ENCODE data around the gene FMR1.

The FMR1 gene

DNA sequence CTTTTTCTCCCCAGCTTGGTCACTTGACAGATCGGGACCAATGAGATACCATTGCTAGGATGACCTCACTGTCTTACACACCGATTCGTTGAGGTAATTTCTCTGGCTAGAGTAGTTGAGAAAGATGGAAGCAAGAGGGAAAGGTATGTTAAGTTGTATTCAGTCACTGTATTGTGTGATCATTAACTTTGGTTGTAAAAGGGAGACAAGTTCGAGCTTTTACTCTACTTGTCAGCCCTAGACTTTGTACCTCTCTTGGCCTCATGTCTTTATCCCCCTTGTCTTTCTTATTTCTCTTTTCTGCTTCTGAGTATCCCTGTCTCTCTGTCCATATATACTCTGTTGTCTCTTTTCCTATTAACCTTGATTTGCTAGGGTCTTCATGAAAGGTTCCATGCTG, 15.5 kb downstream of the FMR1 start:
- DNase-seq (ENCODE audit: extremely low read depth, low read depth): no peak
- no peak overlapping the region for H3K4me3 ChIP-seq (replicated peaks; ENCODE audit: low read depth, low read length)
- TF ChIP-seq, protein P1, sequence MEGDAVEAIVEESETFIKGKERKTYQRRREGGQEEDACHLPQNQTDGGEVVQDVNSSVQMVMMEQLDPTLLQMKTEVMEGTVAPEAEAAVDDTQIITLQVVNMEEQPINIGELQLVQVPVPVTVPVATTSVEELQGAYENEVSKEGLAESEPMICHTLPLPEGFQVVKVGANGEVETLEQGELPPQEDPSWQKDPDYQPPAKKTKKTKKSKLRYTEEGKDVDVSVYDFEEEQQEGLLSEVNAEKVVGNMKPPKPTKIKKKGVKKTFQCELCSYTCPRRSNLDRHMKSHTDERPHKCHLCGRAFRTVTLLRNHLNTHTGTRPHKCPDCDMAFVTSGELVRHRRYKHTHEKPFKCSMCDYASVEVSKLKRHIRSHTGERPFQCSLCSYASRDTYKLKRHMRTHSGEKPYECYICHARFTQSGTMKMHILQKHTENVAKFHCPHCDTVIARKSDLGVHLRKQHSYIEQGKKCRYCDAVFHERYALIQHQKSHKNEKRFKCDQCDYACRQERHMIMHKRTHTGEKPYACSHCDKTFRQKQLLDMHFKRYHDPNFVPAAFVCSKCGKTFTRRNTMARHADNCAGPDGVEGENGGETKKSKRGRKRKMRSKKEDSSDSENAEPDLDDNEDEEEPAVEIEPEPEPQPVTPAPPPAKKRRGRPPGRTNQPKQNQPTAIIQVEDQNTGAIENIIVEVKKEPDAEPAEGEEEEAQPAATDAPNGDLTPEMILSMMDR (IDR thresholded peaks at IDR 0.05; ENCODE audit: low read depth, low read length, missing control alignments): no peak

DNA sequence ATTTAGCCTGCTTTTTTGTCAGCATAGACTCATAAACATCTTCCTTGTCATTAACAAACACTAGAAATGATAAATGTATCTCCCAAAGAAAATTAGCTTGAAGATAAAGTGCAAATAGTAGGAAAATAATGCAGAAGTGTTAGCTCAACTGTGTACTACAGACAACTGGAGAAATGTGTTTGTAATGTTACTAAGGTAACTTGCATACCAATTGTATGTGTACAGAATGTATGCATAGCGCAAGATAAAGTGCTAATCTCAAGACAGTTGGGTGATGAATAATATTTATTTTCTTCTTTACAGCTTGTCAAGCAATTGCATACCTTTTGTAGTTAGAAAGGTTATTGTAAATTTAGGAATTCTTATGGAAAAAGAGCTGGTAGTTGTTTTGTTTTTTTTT, 22.1 kb downstream of the FMR1 start:
- H3K4me3 ChIP-seq (replicated peaks; ENCODE audit: low read depth, low read length): no peak overlapping the region
- DNase-seq (ENCODE audit: extremely low read depth, low read depth): no peak
- TF ChIP-seq, protein P1 (IDR thresholded peaks at IDR 0.05; ENCODE audit: low read depth, low read length, missing control alignments): no peak

DNA sequence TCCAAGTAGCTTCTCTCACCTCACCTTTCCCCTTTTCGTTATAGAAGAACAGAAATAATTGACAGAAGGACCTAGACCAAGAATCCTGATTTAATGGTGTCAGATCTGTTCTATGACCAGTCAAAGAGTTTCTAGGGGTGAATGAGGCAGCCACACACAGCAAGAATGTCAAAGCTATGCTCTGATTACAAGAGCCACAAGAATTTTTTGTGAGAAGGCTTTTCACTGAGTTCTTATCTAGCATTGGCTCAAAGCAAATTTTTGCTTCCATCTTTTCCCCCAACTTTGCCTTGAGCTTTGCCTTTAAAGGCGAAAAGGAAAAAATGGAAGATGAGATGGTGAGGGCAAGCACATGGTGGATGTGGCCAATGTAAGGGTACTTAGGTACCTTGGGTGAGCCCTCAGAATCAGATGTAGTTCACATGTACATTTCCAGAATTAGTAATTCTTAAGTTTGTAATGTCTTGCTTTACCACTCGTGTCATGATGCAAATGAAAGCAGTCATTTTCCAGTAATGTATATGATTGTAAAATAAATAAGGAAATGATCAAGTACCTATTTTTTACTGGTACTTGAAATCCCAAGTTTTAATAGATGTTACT, 23.5 kb downstream of the FMR1 start:
- no peak overlapping the region for H3K4me3 ChIP-seq (replicated peaks; ENCODE audit: low read depth, low read length)
- DNase-seq (ENCODE audit: extremely low read depth, low read depth): no peak
- TF ChIP-seq, protein P1 (IDR thresholded peaks at IDR 0.05; ENCODE audit: low read depth, low read length, missing control alignments): no peak

DNA sequence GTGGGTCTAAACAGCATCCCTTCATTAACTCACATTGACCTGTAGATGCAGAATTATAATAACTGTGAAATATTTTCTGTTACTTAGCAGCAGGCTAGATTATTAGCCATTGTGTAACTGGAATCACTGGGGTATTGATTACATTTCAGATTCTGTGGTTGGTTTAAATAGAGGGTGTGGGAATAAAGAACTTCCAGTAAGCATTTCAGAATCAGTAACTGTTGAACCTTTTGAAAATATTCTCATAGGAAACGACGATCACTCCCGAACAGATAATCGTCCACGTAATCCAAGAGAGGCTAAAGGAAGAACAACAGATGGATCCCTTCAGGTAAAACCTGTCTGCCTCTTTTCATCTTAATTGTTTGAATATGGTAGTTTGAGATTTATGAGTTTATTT, 33.6 kb downstream of the FMR1 start:
- H3K4me3 ChIP-seq (replicated peaks; ENCODE audit: low read depth, low read length): no peak overlapping the region
- no peak for DNase-seq (ENCODE audit: extremely low read depth, low read depth)
- TF ChIP-seq, protein P1 (IDR thresholded peaks at IDR 0.05; ENCODE audit: low read depth, low read length, missing control alignments): no peak

DNA sequence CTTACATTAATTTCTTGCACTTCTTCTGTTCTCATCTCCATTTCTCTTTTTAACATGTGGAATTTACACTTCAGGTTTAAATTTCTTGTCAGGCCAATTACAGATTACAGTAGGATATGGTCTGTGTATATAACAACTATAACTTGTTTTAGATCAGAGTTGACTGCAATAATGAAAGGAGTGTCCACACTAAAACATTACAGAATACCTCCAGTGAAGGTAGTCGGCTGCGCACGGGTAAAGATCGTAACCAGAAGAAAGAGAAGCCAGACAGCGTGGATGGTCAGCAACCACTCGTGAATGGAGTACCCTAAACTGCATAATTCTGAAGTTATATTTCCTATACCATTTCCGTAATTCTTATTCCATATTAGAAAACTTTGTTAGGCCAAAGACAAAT, 36.8 kb downstream of the FMR1 start:
- no peak for DNase-seq (ENCODE audit: extremely low read depth, low read depth)
- H3K4me3 ChIP-seq (replicated peaks; ENCODE audit: low read depth, low read length): no peak overlapping the region
- TF ChIP-seq, protein P1 (IDR thresholded peaks at IDR 0.05; ENCODE audit: low read depth, low read length, missing control alignments): no peak

DNA sequence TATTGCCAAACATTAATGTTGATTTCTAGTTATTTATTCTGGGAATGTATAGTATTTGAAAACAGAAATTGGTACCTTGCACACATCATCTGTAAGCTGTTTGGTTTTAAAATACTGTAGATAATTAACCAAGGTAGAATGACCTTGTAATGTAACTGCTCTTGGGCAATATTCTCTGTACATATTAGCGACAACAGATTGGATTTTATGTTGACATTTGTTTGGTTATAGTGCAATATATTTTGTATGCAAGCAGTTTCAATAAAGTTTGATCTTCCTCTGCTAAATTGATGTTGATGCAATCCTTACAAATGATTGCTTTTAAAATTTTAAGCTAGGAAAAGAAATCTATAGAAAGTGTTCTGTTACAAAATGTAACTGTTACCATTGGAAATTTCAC, 38.6 kb downstream of the FMR1 start:
- TF ChIP-seq, protein P1 (IDR thresholded peaks at IDR 0.05; ENCODE audit: low read depth, low read length, missing control alignments): no peak
- no peak overlapping the region for H3K4me3 ChIP-seq (replicated peaks; ENCODE audit: low read depth, low read length)
- no peak for DNase-seq (ENCODE audit: extremely low read depth, low read depth)

DNA sequence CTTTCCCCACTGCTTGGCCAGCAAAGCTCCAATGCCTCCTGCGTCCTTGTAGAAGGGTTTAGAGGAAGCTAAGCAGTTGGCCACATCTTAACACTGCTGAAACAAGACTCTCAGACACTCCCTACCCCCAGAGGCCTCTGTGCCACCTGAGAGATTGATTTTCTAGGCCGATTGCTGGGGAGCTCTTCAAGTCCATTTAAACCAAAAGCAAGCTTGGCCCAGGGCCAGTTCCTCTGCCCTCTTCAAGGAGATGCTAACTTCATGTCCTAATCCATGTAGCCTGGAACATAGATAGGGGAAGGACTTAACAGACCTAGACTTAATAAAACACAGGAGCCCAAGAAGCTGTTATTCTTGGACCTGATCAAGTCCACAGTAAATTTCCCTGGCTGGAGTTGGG, 42.3 kb downstream of the FMR1 start:
- DNase-seq (ENCODE audit: extremely low read depth, low read depth): no peak

More for the DNA sequence above, 42.3 kb downstream of the FMR1 start:
- TF ChIP-seq, protein P1 (IDR thresholded peaks at IDR 0.05; ENCODE audit: low read depth, low read length, missing control alignments): no peak
- no peak overlapping the region for H3K4me3 ChIP-seq (replicated peaks; ENCODE audit: low read depth, low read length)

Data from HFF-Myc (cell line).